MM.1S (cell line): ENCODE measurements around the gene IFT80.

Source experiments
- EZH2 ChIP-seq: fragments of 300-600 bp; sonication (generic); optimal IDR thresholded peaks from 2 replicates; pipeline ENCODE3; 2017; ENCODE audit warnings: low read depth, mild to moderate bottlenecking, antibody characterized with exemption, low read length, mixed read lengths
- EZH2phosphoT487 ChIP-seq: fragments of 300-600 bp; sonication (generic); IDR thresholded peaks from 2 replicates; pipeline ENCODE4 v1.6.1; 2018; ENCODE audit warnings: antibody characterized with exemption, low read length
- TF ChIP-seq, protein P1 (sequence below): fragments of 300-600 bp; sonication (generic); IDR thresholded peaks from 2 replicates; pipeline ENCODE4 v1.5.1; 2016; ENCODE audit warnings: antibody characterized with exemption, low read length, mixed read lengths

DNA sequence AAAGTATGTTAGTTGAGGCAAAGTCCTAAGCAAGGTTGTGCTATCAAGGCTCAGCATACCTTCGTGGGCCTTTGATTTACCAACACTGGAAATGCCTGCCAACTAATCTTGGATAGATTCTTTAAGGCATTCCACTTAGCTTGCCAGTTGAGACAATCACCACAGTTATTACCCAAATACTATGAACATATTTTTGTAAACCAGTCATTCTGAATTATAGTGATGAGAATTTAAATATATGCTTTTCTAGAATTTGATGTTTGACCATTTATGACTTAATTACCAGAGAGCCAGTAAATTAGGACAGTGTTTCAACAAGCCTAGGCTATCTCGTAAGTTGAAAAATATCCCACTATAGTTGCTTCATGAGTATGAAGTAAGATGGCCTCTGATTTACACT is 35.0 kb upstream of the IFT80 start:
- TF ChIP-seq, protein P1, sequence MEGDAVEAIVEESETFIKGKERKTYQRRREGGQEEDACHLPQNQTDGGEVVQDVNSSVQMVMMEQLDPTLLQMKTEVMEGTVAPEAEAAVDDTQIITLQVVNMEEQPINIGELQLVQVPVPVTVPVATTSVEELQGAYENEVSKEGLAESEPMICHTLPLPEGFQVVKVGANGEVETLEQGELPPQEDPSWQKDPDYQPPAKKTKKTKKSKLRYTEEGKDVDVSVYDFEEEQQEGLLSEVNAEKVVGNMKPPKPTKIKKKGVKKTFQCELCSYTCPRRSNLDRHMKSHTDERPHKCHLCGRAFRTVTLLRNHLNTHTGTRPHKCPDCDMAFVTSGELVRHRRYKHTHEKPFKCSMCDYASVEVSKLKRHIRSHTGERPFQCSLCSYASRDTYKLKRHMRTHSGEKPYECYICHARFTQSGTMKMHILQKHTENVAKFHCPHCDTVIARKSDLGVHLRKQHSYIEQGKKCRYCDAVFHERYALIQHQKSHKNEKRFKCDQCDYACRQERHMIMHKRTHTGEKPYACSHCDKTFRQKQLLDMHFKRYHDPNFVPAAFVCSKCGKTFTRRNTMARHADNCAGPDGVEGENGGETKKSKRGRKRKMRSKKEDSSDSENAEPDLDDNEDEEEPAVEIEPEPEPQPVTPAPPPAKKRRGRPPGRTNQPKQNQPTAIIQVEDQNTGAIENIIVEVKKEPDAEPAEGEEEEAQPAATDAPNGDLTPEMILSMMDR = no peak
- TF ChIP-seq EZH2phosphoT487 (no peak), EZH2 (no peak)
